IMR-90 (cell line): ENCODE results near the gene CAMK4.

Source experiments
- POLR2A ChIP-seq: IDR thresholded peaks from 2 replicates; pipeline ENCODE4 v1.6.1; 2012; ENCODE audit warnings: mild to moderate bottlenecking, low read depth, low read length
- TF ChIP-seq, protein P1 (sequence below): conservative IDR thresholded peaks from 2 replicates; pipeline ENCODE4 v1.5.1; 2012; ENCODE audit warnings: mild to moderate bottlenecking, low read depth, low read length, improper control_type of control experiment

DNA sequence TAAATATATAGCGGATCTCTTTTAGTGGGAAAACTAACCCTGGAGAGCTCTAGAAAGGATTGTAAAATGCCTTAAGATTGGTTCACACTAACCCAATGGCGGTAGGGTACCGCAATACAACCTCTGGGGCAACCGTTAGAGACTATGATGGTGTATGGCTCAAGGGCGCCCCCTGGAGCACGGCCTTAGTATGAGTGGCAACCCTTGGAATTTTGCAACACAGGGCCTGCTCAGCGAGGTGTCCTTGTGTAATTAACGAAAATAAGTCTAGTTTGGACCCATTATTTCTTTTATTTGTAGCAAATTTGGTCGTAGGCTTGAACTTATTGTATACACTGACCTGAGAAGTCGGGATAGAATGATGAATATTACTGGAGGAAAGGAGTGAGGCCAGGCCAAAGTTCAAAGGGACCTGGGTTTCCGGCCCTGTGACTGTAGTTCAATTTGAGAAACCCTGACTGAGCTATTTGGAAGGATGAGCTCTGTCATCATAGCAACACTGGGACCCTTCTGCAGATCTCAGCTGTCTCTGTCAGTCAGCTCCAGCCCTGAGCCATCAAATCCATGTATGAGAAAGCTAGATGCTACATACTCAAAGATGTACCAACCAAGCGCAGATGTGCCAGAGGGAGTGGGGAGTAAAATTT is 54.8 kb downstream of the CAMK4 start:
- TF ChIP-seq, protein P1, sequence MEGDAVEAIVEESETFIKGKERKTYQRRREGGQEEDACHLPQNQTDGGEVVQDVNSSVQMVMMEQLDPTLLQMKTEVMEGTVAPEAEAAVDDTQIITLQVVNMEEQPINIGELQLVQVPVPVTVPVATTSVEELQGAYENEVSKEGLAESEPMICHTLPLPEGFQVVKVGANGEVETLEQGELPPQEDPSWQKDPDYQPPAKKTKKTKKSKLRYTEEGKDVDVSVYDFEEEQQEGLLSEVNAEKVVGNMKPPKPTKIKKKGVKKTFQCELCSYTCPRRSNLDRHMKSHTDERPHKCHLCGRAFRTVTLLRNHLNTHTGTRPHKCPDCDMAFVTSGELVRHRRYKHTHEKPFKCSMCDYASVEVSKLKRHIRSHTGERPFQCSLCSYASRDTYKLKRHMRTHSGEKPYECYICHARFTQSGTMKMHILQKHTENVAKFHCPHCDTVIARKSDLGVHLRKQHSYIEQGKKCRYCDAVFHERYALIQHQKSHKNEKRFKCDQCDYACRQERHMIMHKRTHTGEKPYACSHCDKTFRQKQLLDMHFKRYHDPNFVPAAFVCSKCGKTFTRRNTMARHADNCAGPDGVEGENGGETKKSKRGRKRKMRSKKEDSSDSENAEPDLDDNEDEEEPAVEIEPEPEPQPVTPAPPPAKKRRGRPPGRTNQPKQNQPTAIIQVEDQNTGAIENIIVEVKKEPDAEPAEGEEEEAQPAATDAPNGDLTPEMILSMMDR: peak; percentile 43; the same call in 1 of the 2 replicates
- no peak for TF ChIP-seq POLR2A
